ENCODE data around the gene NCSTN.

- TF ChIP-seq CTCF (IDR thresholded peaks at IDR 0.05; ENCODE audit: low read depth, low read length) (no peak), EZH2phosphoT487 (IDR thresholded peaks at IDR 0.05; ENCODE audit: low read depth) (no peak)
These were observed 10.0 kb downstream of the NCSTN start for GRCh38 chr1:160353223-160353622.

Measured in OCI-LY3 (cell line).